GM19468 (cell line): Measurements from ENCODE around the gene C16orf89.

Experiments used
- ATAC-seq: cut with Tn5 transposase; IDR thresholded peaks from one replicate; pipeline ENCODE4 v1.9.1; 2021; ENCODE audit warnings: mild to moderate bottlenecking, moderate library complexity, moderate number of reproducible peaks; ENCODE audit not compliant: unreplicated experiment; ENCODE audit errors: extremely low read depth

Gene C16orf89

GRCh38 chr16:5033256-5034166 lies 32.2 kb downstream of the C16orf89 start, which contains the start of gene NAGPA:
NAGPA (minus strand) TSS chr16:5033935; CDS start chr16:5033914, 21 bp downstream.
- ATAC-seq: peak; percentile 71

GRCh38 chr16:5032748-5033167 lies 33.0 kb downstream of the C16orf89 start:
- no peak for ATAC-seq

GRCh38 chr16:5031601-5032000 lies 34.2 kb downstream of the C16orf89 start:
- ATAC-seq: no peak

GRCh38 chr16:5030251-5030870 lies 35.4 kb downstream of the C16orf89 start:
- no peak for ATAC-seq

- ATAC-seq: no peak
Measured at GRCh38 chr16:5028950-5029475, 36.7 kb downstream of the C16orf89 start.

- no peak for ATAC-seq
Measured at GRCh38 chr16:5027575-5028235, 38.1 kb downstream of the C16orf89 start.

GRCh38 chr16:5027086-5027485 lies 38.7 kb downstream of the C16orf89 start:
- no peak for ATAC-seq

GRCh38 chr16:5026664-5027063 lies 39.1 kb downstream of the C16orf89 start:
- ATAC-seq: no peak

- ATAC-seq: no peak
Measured at GRCh38 chr16:5025171-5025632, 40.6 kb downstream of the C16orf89 start.

GRCh38 chr16:5024632-5025031 lies 41.1 kb downstream of the C16orf89 start:
- no peak for ATAC-seq

GRCh38 chr16:5022521-5022920 lies 43.2 kb downstream of the C16orf89 start:
- ATAC-seq: no peak

GRCh38 chr16:5020551-5020950 lies 45.2 kb downstream of the C16orf89 start:
- ATAC-seq: no peak

GRCh38 chr16:5019775-5020174 lies 46.0 kb downstream of the C16orf89 start:
- ATAC-seq: no peak

GRCh38 chr16:5018793-5019192 lies 47.0 kb downstream of the C16orf89 start:
- no peak for ATAC-seq

- no peak for ATAC-seq
Measured at GRCh38 chr16:5017678-5017969, 48.1 kb downstream of the C16orf89 start.

- ATAC-seq: no peak
Measured at GRCh38 chr16:5016967-5017677, 48.6 kb downstream of the C16orf89 start.

GRCh38 chr16:5015887-5016286 lies 49.9 kb downstream of the C16orf89 start:
- ATAC-seq: no peak

GRCh38 chr16:5015351-5015750 lies 50.4 kb downstream of the C16orf89 start:
- no peak for ATAC-seq

- no peak for ATAC-seq
Measured at GRCh38 chr16:5012887-5013286, 52.9 kb downstream of the C16orf89 start.

- ATAC-seq: no peak
Measured at GRCh38 chr16:5011637-5012036, 54.1 kb downstream of the C16orf89 start.
